Thyroid gland (tissue), 4 donors: ENCODE measurements around the gene TBC1D5. TPM values are rescaled to one million over a fixed set of nuclear protein-coding genes. Genes with fewer than 3 reads are reported as not detected.

Experiments used
- DNase-seq, 2 donors: peaks; one replicate each; pipeline ENCODE4 v3.0.0-alpha.2; 2019
- H3K27ac ChIP-seq, 3 donors: fragments of 200-600 bp; sonication (generic); 1 replicate in 2 of 3; 2 replicates in 1 of 3; pipeline ENCODE4 v1.5.1; 2016 to 2019; ENCODE audit warnings: mild to moderate bottlenecking in 1 of 3, moderate library complexity in 1 of 3
- H3K27me3 ChIP-seq: fragments of 200-600 bp; sonication (generic); one replicate; pipeline ENCODE4 v1.5.1; 2019
- H3K36me3 ChIP-seq, 2 donors: fragments of 200-600 bp; sonication (generic); one replicate each; pipeline ENCODE4 v1.5.1; 2016 to 2019
- H3K4me1 ChIP-seq, 2 donors: fragments of 200-600 bp; sonication (generic); one replicate each; pipeline ENCODE4 v1.5.1; 2017 to 2019
- H3K4me3 ChIP-seq, 3 donors: fragments of 200-600 bp; sonication (generic); replicated peaks in 1 of 3; 1 replicate in 2 of 3; 2 replicates in 1 of 3; pipeline ENCODE4 v1.5.1; 2016; ENCODE audit warnings: mild to moderate bottlenecking in 1 of 3
- H3K9me3 ChIP-seq: fragments of 200-600 bp; sonication (generic); one replicate; pipeline ENCODE4 v1.5.1; 2017
- POLR2A ChIP-seq, 2 donors: fragments of 450-650 bp; IDR thresholded peaks; one replicate each; pipeline ENCODE4 v1.6.1; 2017; ENCODE audit warnings: antibody characterized with exemption in 2 of 2, mild to moderate bottlenecking in 2 of 2, moderate library complexity in 1 of 2
- WGBS, 2 donors: methylation state at CpG; one replicate each; pipeline ENCODE4 v1.1.5; 2017; 5-methylcytosine and 5-hydroxymethylcytosine counted together
- intact Hi-C: fragments of 100-400 bp; cut with DNase I; formaldehyde crosslinking; loops from one replicate; pipeline ENCODE4 v1.15.1; 2023
- total RNA-seq, 4 donors: library from RNA; depleted of rRNA; stranded (reverse); fragments of >200 nt; gene quantifications; one replicate each; pipeline ENCODE4 v1.2.3, GENCODE V29; 2016
- TF ChIP-seq, protein P1 (sequence below), 6 experiments: fragments of 200-600 bp in 3 of 6; fragments of 450-650 bp in 3 of 6; sonication (generic) in 3 of 6; IDR thresholded peaks; one replicate each; pipeline ENCODE4 v1.5.1; 2016 to 2019; ENCODE audit warnings: antibody characterized with exemption in 6 of 6, mild to moderate bottlenecking in 2 of 6, inconsistent platforms in 1 of 6, moderate library complexity in 1 of 6

Gene TBC1D5
- total RNA-seq, 4 donors from 2014 or later = 115 to 141 (median 133) TPM

DNA sequence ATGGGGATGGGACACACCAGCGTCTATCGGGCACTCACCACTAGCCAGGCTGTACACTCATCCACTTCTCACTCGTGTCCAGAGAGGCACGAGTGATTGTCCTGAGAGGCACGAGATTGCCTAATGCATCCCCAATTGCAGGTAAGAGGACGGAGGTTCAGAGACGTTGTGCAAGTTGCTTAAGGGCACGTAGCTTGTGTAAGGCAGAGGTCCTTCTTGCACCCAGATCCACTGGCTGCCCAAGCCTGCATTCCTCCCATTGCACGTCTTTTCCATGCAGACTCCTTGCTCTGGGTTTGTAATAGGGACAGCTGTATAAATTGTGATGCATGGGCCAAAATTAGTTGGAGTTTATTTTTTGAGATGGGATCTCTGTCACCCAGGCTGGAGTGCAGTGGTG, 593.4 kb downstream of the TBC1D5 start:
- Histone ChIP-seq H3K4me1 (no peaks in the 10 kb centered on the region), H3K9me3 (no peaks in the 10 kb centered on the region), H3K36me3 (peaks cover 0 to 10% of the 10 kb centered on the region in 2 donors), H3K27ac (no peak overlapping the region), H3K4me3 (no peak overlapping the region), H3K27me3 (no peaks in the 10 kb centered on the region)
- no peak for DNase-seq
- TF ChIP-seq, protein P1, sequence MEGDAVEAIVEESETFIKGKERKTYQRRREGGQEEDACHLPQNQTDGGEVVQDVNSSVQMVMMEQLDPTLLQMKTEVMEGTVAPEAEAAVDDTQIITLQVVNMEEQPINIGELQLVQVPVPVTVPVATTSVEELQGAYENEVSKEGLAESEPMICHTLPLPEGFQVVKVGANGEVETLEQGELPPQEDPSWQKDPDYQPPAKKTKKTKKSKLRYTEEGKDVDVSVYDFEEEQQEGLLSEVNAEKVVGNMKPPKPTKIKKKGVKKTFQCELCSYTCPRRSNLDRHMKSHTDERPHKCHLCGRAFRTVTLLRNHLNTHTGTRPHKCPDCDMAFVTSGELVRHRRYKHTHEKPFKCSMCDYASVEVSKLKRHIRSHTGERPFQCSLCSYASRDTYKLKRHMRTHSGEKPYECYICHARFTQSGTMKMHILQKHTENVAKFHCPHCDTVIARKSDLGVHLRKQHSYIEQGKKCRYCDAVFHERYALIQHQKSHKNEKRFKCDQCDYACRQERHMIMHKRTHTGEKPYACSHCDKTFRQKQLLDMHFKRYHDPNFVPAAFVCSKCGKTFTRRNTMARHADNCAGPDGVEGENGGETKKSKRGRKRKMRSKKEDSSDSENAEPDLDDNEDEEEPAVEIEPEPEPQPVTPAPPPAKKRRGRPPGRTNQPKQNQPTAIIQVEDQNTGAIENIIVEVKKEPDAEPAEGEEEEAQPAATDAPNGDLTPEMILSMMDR (IDR thresholded peaks at IDR 0.05) = no peak
- no peak for TF ChIP-seq POLR2A (IDR thresholded peaks at IDR 0.05)
- WGBS, 2 donors = 94 to 96% methylated on average over 9 of the region's 9 CpGs
- intact Hi-C loops = no loop called here

DNA sequence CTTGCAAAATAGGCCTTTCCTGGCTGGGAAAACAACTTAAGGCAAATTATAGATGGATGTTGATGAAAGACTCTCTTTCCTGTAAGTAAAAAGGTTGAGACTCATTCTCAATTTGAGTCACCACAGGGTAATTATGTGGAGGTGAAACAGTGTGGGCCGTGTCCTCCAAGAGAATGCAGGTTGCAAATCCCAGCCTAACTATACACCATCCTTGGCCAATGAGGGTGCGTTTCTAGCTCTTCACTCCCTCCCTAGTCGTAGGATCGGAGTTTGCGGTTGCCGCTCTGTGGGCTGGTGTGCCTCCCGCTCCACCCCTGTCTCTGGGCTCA, 597.8 kb downstream of the TBC1D5 start:
- Histone ChIP-seq H3K27ac (no peak overlapping the region), H3K36me3 (no peaks in the 10 kb centered on the region), H3K9me3 (no peaks in the 10 kb centered on the region), H3K27me3 (no peaks in the 10 kb centered on the region), H3K4me1 (no peaks in the 10 kb centered on the region), H3K4me3 (no peak overlapping the region)
- intact Hi-C loops = no loop called here
- DNase-seq = no peak
- WGBS, 2 donors = 92 to 99% methylated on average over 7 of the region's 7 CpGs
- no peak for TF ChIP-seq POLR2A (IDR thresholded peaks at IDR 0.05)
- TF ChIP-seq, protein P1 (IDR thresholded peaks at IDR 0.05) = no peak

DNA sequence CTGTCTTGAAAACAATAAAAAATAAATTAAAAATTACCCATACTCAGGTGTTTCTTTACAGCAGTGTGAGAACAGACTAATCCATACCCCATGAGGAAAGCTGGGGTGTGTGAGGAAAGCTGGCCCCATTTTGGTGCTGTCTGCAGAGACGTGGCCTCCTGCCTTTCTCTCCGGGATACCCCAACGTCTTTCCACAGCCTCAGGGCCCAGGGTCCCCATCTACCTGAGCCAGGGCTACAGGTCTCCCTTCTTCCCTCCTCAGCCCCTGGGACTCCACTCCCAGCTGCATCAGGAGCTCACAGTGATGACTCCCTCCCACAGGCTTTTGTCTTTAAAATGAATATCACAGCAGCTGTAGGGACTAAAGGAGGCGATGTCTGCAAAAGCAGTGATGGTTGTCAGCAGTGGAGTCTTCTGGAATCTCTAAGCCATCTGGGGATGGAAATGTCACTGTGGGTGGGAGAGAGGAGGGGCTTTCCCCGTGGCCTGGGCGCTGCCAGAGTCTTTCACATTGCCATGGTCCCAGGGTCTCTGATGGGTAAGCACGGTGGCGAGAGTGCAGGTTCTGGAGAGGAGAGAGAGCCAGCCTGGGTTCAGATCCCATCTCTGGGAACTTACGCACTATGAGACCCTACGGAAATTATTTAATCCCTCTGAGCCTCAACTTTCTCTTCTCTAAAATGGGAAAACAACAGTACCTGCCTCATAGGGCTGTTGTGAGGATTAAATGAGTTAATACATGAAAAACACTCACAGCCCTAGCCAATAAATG, 598.4 kb downstream of the TBC1D5 start:
- H3K36me3 ChIP-seq = no peaks in the 10 kb centered on the region
- no peak for DNase-seq
- intact Hi-C loops = no loop called here

DNA sequence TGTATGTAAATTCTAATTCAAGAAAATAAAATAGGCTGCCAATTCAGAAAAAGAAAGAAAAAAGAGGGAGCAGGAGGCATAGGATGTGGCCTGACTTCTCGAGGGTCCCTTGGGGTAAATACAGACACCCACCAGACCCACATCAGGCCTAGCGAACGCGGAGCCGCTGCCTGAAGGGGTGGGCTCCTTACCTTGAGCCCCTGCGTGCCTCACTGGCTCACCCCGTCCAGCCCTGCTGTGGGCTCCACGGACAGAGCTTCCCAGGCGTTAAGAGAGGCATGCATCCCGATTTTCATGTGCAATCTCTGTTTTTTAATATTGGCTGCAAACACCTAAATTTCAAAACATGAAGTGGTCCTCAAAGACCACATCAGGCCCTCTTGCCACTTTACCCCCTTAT, 599.9 kb downstream of the TBC1D5 start:
- Histone ChIP-seq H3K4me1 (no peaks in the 10 kb centered on the region), H3K27ac (no peak overlapping the region), H3K36me3 (no peaks in the 10 kb centered on the region), H3K27me3 (no peaks in the 10 kb centered on the region), H3K4me3 (no peak overlapping the region), H3K9me3 (no peaks in the 10 kb centered on the region)
- DNase-seq = no peak
- intact Hi-C loops = no loop called here
- WGBS, 2 donors = 92 to 95% methylated on average over 10 of the region's 10 CpGs
- TF ChIP-seq, protein P1 (IDR thresholded peaks at IDR 0.05) = no peak
- TF ChIP-seq POLR2A (IDR thresholded peaks at IDR 0.05) = no peak

More for the DNA sequence above, 598.4 kb downstream of the TBC1D5 start:
- Histone ChIP-seq H3K27me3 (no peaks in the 10 kb centered on the region), H3K9me3 (no peaks in the 10 kb centered on the region), H3K27ac (no peak overlapping the region), H3K4me3 (no peak overlapping the region), H3K4me1 (no peaks in the 10 kb centered on the region)
- TF ChIP-seq, protein P1 (IDR thresholded peaks at IDR 0.05) = no peak
- no peak for TF ChIP-seq POLR2A (IDR thresholded peaks at IDR 0.05)
- WGBS, 2 donors = 92 to 96% methylated on average over 10 of the region's 10 CpGs

DNA sequence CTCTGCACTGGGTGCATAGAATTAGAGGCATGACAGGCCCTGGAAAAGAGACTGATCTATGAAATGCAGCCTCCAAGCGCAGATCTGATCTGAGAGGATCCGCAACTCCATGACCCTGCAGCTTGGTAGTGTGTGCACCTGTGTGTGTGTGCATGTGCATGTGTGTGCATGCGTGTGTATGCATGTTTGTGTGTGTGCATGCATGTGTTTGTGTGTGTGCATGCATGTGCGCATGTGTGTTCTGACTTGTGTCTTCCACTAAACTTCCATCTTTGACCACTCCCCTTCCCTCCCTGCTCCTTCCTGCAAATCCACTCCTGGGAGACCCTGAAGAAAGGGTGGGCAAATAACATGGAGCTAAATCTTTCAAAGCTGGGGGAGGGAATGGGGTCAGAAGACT, 600.7 kb downstream of the TBC1D5 start:
- Histone ChIP-seq H3K36me3 (no peaks in the 10 kb centered on the region), H3K4me3 (no peak overlapping the region), H3K4me1 (no peaks in the 10 kb centered on the region), H3K27me3 (no peaks in the 10 kb centered on the region), H3K9me3 (no peaks in the 10 kb centered on the region), H3K27ac (no peak overlapping the region)
- DNase-seq = no peak
- intact Hi-C loops = no loop called here
- TF ChIP-seq, protein P1 (IDR thresholded peaks at IDR 0.05) = no peak
- no peak for TF ChIP-seq POLR2A (IDR thresholded peaks at IDR 0.05)
- WGBS, 2 donors = 96% methylated on average over 4 of the region's 4 CpGs
